Activated naive CD8-positive, alpha-beta T cell treated with anti-CD3 and anti-CD28 coated beads for 36 hours (primary cell): Measurements from ENCODE around the gene AGPAT3. TPM values are rescaled to one million over a fixed set of nuclear protein-coding genes. Genes with fewer than 3 reads are reported as not detected.

Experiments
- DNase-seq: peaks from one replicate; pipeline ENCODE4 v3.0.0; 2021
- H3K27ac Mint-ChIP-seq: one replicate; pipeline ENCODE4 v1.8.0; 2022; ENCODE audit warnings: mild to moderate bottlenecking, moderate library complexity, mixed read lengths
- H3K27me3 Mint-ChIP-seq: one replicate; pipeline ENCODE4 v1.8.0; 2022; ENCODE audit warnings: mild to moderate bottlenecking, mixed read lengths
- H3K36me3 Mint-ChIP-seq: one replicate; pipeline ENCODE4 v1.8.0; 2021; ENCODE audit warnings: mild to moderate bottlenecking, mixed read lengths
- H3K4me1 Mint-ChIP-seq: one replicate; pipeline ENCODE4 v1.8.0; 2021; ENCODE audit warnings: mixed read lengths
- H3K4me3 Mint-ChIP-seq: one replicate; pipeline ENCODE4 v1.8.0; 2022; ENCODE audit warnings: mild to moderate bottlenecking, moderate library complexity, mixed read lengths
- H3K9me3 Mint-ChIP-seq: one replicate; pipeline ENCODE4 v1.8.0; 2022; ENCODE audit warnings: mixed read lengths
- total RNA-seq, 2 experiments: library from RNA; stranded (reverse); gene quantifications; one replicate each; pipeline ENCODE4 v1.2.3, GENCODE V29; 2021

Gene AGPAT3
- total RNA-seq, 2 experiments from 2014 or later = 61.2 to 66.0 TPM

GRCh38 chr21:43958364-43959158, 93.5 kb downstream of the AGPAT3 start:
- no peak for DNase-seq
- H3K27me3 Mint-ChIP-seq = no peaks in the 10 kb centered on the region
- peaks cover 24% of the 10 kb centered on the region for H3K4me1 Mint-ChIP-seq
- H3K4me3 Mint-ChIP-seq = no peak overlapping the region
- H3K36me3 Mint-ChIP-seq = peaks cover 27% of the 10 kb centered on the region
- peaks cover 8% of the 10 kb centered on the region for H3K9me3 Mint-ChIP-seq
- H3K27ac Mint-ChIP-seq = no peak overlapping the region

- no peaks in the 10 kb centered on the region for H3K27me3 Mint-ChIP-seq
These were observed 94.5 kb downstream of the AGPAT3 start for GRCh38 chr21:43959231-43960116.

GRCh38 chr21:43961382-43961909, 96.4 kb downstream of the AGPAT3 start:
- Mint-ChIP-seq H3K4me3 (no peak overlapping the region), H3K27me3 (no peaks in the 10 kb centered on the region), H3K36me3 (peaks cover 32% of the 10 kb centered on the region), H3K4me1 (peaks cover 18% of the 10 kb centered on the region), H3K27ac (peak overlapping the region; percentile 82), H3K9me3 (peaks cover 8% of the 10 kb centered on the region)
- no peak for DNase-seq

More at GRCh38 chr21:43959231-43960116, 94.5 kb downstream of the AGPAT3 start:
- no peak overlapping the region for H3K27ac Mint-ChIP-seq
- H3K4me3 Mint-ChIP-seq = no peak overlapping the region
- no peak for DNase-seq
- peaks cover 8% of the 10 kb centered on the region for H3K9me3 Mint-ChIP-seq
- H3K4me1 Mint-ChIP-seq = peaks cover 24% of the 10 kb centered on the region
- peaks cover 29% of the 10 kb centered on the region for H3K36me3 Mint-ChIP-seq

GRCh38 chr21:43965911-43966585, 101.0 kb downstream of the AGPAT3 start:
- Mint-ChIP-seq H3K27ac (no peak overlapping the region), H3K4me3 (no peak overlapping the region), H3K36me3 (peaks cover 20% of the 10 kb centered on the region), H3K9me3 (peaks cover 2% of the 10 kb centered on the region), H3K4me1 (peaks cover 7% of the 10 kb centered on the region), H3K27me3 (no peaks in the 10 kb centered on the region)
- DNase-seq = no peak

GRCh38 chr21:43966946-43967512, 102.0 kb downstream of the AGPAT3 start:
- no peaks in the 10 kb centered on the region for H3K27me3 Mint-ChIP-seq
- no peak for DNase-seq
- peaks cover 15% of the 10 kb centered on the region for H3K36me3 Mint-ChIP-seq
- H3K27ac Mint-ChIP-seq = no peak overlapping the region
- H3K4me3 Mint-ChIP-seq = no peak overlapping the region
- H3K4me1 Mint-ChIP-seq = no peaks in the 10 kb centered on the region
- no peaks in the 10 kb centered on the region for H3K9me3 Mint-ChIP-seq

GRCh38 chr21:43967981-43968380, 103.0 kb downstream of the AGPAT3 start:
- Mint-ChIP-seq H3K27ac (no peak overlapping the region), H3K36me3 (peaks cover 9% of the 10 kb centered on the region), H3K4me3 (no peak overlapping the region), H3K4me1 (no peaks in the 10 kb centered on the region), H3K27me3 (no peaks in the 10 kb centered on the region), H3K9me3 (no peaks in the 10 kb centered on the region)
- no peak for DNase-seq

GRCh38 chr21:43968410-43969114, 103.5 kb downstream of the AGPAT3 start:
- no peaks in the 10 kb centered on the region for H3K27me3 Mint-ChIP-seq
- no peaks in the 10 kb centered on the region for H3K9me3 Mint-ChIP-seq
- H3K4me1 Mint-ChIP-seq = no peaks in the 10 kb centered on the region
- DNase-seq = no peak
- no peak overlapping the region for H3K27ac Mint-ChIP-seq
- H3K36me3 Mint-ChIP-seq = peaks cover 6% of the 10 kb centered on the region
- no peak overlapping the region for H3K4me3 Mint-ChIP-seq

DNA sequence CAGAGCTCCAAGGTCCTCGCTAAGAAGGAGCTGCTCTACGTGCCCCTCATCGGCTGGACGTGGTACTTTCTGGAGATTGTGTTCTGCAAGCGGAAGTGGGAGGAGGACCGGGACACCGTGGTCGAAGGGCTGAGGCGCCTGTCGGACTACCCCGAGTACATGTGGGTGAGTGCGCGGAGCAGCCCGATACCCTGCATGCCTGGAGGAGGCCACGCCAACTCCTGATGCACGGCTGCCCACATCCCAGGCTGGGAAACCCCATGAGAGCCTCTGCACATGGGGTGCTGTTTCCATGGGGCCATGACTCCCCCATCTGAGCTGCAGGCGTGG, 104.1 kb downstream of the AGPAT3 start:
- Mint-ChIP-seq H3K27me3 (no peaks in the 10 kb centered on the region), H3K27ac (no peak overlapping the region), H3K9me3 (no peaks in the 10 kb centered on the region), H3K4me3 (no peak overlapping the region), H3K36me3 (peaks cover 4% of the 10 kb centered on the region), H3K4me1 (no peaks in the 10 kb centered on the region)
- no peak for DNase-seq

DNA sequence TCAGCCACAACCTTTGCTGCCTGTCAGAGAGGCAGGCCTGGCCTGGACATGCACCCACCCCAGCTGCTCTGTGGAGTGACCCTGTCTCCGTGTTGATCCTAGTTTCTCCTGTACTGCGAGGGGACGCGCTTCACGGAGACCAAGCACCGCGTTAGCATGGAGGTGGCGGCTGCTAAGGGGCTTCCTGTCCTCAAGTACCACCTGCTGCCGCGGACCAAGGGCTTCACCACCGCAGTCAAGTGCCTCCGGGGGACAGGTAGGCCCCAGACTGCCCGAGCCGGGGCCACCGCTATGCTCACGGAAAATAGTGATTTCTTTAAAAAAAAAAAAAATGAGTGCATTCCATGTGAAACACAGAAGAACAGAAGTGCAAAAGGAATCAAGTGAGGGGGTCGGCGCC, 105.5 kb downstream of the AGPAT3 start:
- Mint-ChIP-seq H3K36me3 (no peaks in the 10 kb centered on the region), H3K27me3 (no peaks in the 10 kb centered on the region), H3K27ac (no peak overlapping the region), H3K4me1 (peaks cover 6% of the 10 kb centered on the region), H3K9me3 (no peaks in the 10 kb centered on the region), H3K4me3 (no peak overlapping the region)
- DNase-seq = no peak

- H3K4me3 Mint-ChIP-seq = no peak overlapping the region
- H3K27me3 Mint-ChIP-seq = no peaks in the 10 kb centered on the region
These were observed 106.4 kb downstream of the AGPAT3 start for GRCh38 chr21:43971201-43971991.

DNA sequence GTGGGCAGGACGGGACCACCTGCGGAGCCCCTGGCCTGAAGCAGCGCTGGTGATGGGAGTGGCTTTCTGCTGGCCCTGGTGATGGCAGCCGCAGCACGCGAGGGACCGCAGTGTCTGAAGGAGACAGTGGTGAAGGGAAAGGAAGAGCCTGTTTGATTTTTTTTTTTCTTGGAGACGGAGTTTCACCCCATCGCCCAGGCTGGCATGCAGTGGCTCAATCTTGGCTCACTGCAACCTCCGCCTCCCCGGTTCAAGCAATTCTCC, 106.9 kb downstream of the AGPAT3 start:
- Mint-ChIP-seq H3K27ac (no peak overlapping the region), H3K4me3 (no peak overlapping the region), H3K27me3 (no peaks in the 10 kb centered on the region), H3K36me3 (no peaks in the 10 kb centered on the region), H3K9me3 (no peaks in the 10 kb centered on the region), H3K4me1 (peaks cover 6% of the 10 kb centered on the region)
- DNase-seq = no peak

More at GRCh38 chr21:43971201-43971991, 106.4 kb downstream of the AGPAT3 start:
- no peak for DNase-seq
- peaks cover 6% of the 10 kb centered on the region for H3K4me1 Mint-ChIP-seq
- no peak overlapping the region for H3K27ac Mint-ChIP-seq
- H3K36me3 Mint-ChIP-seq = no peaks in the 10 kb centered on the region
- H3K9me3 Mint-ChIP-seq = no peaks in the 10 kb centered on the region

DNA sequence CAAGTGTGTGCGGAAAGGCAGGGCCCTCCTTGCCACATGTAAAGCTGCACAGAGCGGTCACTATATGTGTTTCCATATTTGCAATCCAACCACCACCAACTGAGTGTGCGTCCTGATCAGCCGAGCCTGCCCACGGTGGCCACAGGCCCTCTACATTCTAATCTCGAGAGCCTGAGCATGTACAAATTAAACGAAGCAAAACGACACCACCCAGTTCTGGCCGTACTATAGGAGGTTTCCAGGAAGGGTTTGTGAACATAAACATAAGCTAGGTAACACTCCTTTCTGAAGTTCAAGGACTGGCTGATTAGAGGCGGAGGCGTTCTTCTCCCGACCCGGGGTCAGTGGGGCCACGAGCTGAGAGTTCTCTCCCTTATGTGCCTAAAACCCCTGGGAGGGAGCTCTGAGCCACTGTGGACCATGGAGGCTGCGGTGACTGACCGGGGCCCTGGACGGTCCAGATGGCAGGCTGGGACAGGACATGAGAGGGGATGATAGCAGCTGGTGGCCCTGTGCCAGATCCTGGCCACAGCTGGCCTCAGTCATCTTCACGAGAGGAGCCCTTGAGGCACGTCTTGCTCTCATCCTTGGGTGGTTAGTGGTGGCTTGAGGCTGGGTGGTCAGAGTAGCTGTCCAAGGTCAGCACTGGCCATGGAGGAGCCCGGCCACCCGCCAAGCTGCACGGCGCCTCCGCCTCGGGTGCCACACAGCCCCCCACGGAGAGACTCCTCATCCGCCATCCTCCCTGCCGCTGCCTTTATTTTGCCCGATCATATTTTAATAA, 108.0 kb downstream of the AGPAT3 start:
- no peak overlapping the region for H3K27ac Mint-ChIP-seq
- no peaks in the 10 kb centered on the region for H3K36me3 Mint-ChIP-seq
- no peaks in the 10 kb centered on the region for H3K27me3 Mint-ChIP-seq
- H3K9me3 Mint-ChIP-seq = no peaks in the 10 kb centered on the region
- no peak overlapping the region for H3K4me3 Mint-ChIP-seq
- peaks cover 6% of the 10 kb centered on the region for H3K4me1 Mint-ChIP-seq
- DNase-seq = no peak

DNA sequence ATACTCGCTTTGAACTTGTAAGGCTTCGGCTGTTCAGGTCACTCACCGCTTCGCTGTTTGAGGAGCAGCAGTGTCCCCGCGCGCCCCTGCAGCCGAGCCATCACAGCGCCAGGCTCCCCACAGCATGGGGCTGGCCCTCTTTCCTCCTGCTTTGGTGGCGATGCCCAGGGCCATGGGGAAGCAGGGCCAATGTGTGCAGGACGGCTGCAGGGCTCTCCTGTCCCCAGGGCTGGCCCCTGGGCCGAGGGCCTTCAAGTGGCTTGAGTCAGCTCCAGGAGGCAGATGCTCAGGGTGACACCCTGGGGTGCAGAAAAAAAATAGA, 108.6 kb downstream of the AGPAT3 start:
- Mint-ChIP-seq H3K9me3 (no peaks in the 10 kb centered on the region), H3K27ac (no peak overlapping the region), H3K4me3 (no peak overlapping the region), H3K4me1 (peaks cover 6% of the 10 kb centered on the region), H3K27me3 (no peaks in the 10 kb centered on the region), H3K36me3 (peaks cover 5% of the 10 kb centered on the region)
- no peak for DNase-seq
